NAMALWA (cell line): ENCODE measurements around the gene CCL22.
"Not testable (repeated sequence)": the region's sequence is repeated elsewhere in the genome, so short reads cannot be mapped to it uniquely, and the experiment has no call there.

Experiments used
- DNase-seq: peaks from one replicate; pipeline ENCODE4 v3.0.0-alpha.2; 2015; ENCODE audit warnings: low spot score

Gene CCL22

GRCh38 chr16:57347858-57348257, 10.7 kb upstream of the CCL22 start:
- no peak for DNase-seq

GRCh38 chr16:57348327-57348726, 10.3 kb upstream of the CCL22 start:
- no peak for DNase-seq

- peak; percentile 81 for DNase-seq
Observed at GRCh38 chr16:57349212-57350031, 9.2 kb upstream of the CCL22 start.

- no peak for DNase-seq
Observed at GRCh38 chr16:57352636-57353047, 5.9 kb upstream of the CCL22 start.

GRCh38 chr16:57354311-57354710, 4.3 kb upstream of the CCL22 start:
- DNase-seq: no peak

- DNase-seq: no peak
Observed at GRCh38 chr16:57355898-57356414, 2.6 kb upstream of the CCL22 start.

GRCh38 chr16:57356547-57356946, 2.0 kb upstream of the CCL22 start:
- no peak for DNase-seq

- no peak for DNase-seq
Observed at GRCh38 chr16:57357330-57358085, 1.1 kb upstream of the CCL22 start.

- DNase-seq: no peak
Observed at GRCh38 chr16:57358086-57358420, 530 bp upstream of the CCL22 start.

GRCh38 chr16:57360321-57360935, 1.8 kb downstream of the CCL22 start:
- DNase-seq: no peak

- DNase-seq: no peak
Observed at GRCh38 chr16:57361404-57361803, 2.8 kb downstream of the CCL22 start.

GRCh38 chr16:57364143-57364542, 5.6 kb downstream of the CCL22 start:
- no peak for DNase-seq

- no peak for DNase-seq
Observed at GRCh38 chr16:57366544-57367040, 8.0 kb downstream of the CCL22 start.

GRCh38 chr16:57367116-57367752, 8.7 kb downstream of the CCL22 start:
- no peak for DNase-seq

GRCh38 chr16:57371494-57372371, 13.2 kb downstream of the CCL22 start:
- DNase-seq: no peak

GRCh38 chr16:57372372-57373116, 14.0 kb downstream of the CCL22 start, which contains the start of gene CX3CL1:
Gene CX3CL1 (plus strand): TSS chr16:57372490. CDS start chr16:57372569, 79 bp downstream.
- no peak for DNase-seq

- no peak for DNase-seq
Observed at GRCh38 chr16:57373117-57373947, 14.7 kb downstream of the CCL22 start.

GRCh38 chr16:57374067-57374534, 15.5 kb downstream of the CCL22 start:
- DNase-seq: no peak

- not testable (repeated sequence) for DNase-seq
Observed at GRCh38 chr16:57374925-57375465, 16.4 kb downstream of the CCL22 start.
